Endothelial cell (in vitro differentiated cells): ENCODE measurements around the gene SLC38A7. TPM values are rescaled to one million over a fixed set of nuclear protein-coding genes. Genes with fewer than 3 reads are reported as not detected.

ENCODE experiments used
- DNase-seq: peaks from one replicate; pipeline ENCODE4 v3.0.0; 2021; ENCODE audit warnings: low spot score
- H3K27ac Mint-ChIP-seq: one replicate; pipeline ENCODE4 v1.8.0; 2021; ENCODE audit warnings: mixed read lengths, inconsistent platforms; ENCODE audit not compliant: unreplicated experiment
- H3K27me3 Mint-ChIP-seq: one replicate; pipeline ENCODE4 v1.8.0; 2021; ENCODE audit warnings: mild to moderate bottlenecking, moderate library complexity, mixed read lengths, inconsistent platforms; ENCODE audit not compliant: unreplicated experiment
- H3K36me3 Mint-ChIP-seq: one replicate; pipeline ENCODE4 v1.8.0; 2021; ENCODE audit warnings: mild to moderate bottlenecking, low read depth, mixed read lengths, inconsistent platforms; ENCODE audit not compliant: unreplicated experiment
- H3K4me1 Mint-ChIP-seq: one replicate; pipeline ENCODE4 v1.8.0; 2021; ENCODE audit warnings: mild to moderate bottlenecking, mixed read lengths, inconsistent platforms; ENCODE audit not compliant: unreplicated experiment
- H3K4me3 Mint-ChIP-seq: one replicate; pipeline ENCODE4 v1.8.0; 2021; ENCODE audit warnings: mild to moderate bottlenecking, mixed read lengths, inconsistent platforms; ENCODE audit not compliant: unreplicated experiment
- H3K9me3 Mint-ChIP-seq: one replicate; pipeline ENCODE4 v1.8.0; 2021; ENCODE audit warnings: mixed read lengths, inconsistent platforms; ENCODE audit not compliant: unreplicated experiment
- CTCF ChIP-seq: fragments of 200-600 bp; sonication (generic); IDR thresholded peaks from one replicate; pipeline ENCODE4 v1.5.0; 2021; ENCODE audit warnings: antibody characterized with exemption; ENCODE audit not compliant: unreplicated experiment
- total RNA-seq: library from RNA; stranded (reverse); fragmentation: NEBNext Ultra II Directional; extraction: Animal tissue kit (Norgen Biotek cat#: 25700); gene quantifications from one replicate; pipeline ENCODE4 v1.2.1, GENCODE V29; 2021; ENCODE audit not compliant: unreplicated experiment

Gene SLC38A7
- total RNA-seq, 1 donor from 2014 or later, result 56.7 TPM

GRCh38 chr16:58730724-58731370, 46.3 kb upstream of the SLC38A7 start:
- Mint-ChIP-seq H3K27ac (no peak overlapping the region), H3K4me1 (peaks cover 17% of the 10 kb centered on the region), H3K4me3 (no peak overlapping the region), H3K36me3 (no peaks in the 10 kb centered on the region), H3K9me3 (no peaks in the 10 kb centered on the region), H3K27me3 (peaks cover 3% of the 10 kb centered on the region)
- no peak for TF ChIP-seq CTCF
- DNase-seq, result no peak

- Mint-ChIP-seq H3K27me3 (no peaks in the 10 kb centered on the region), H3K27ac (no peak overlapping the region), H3K4me1 (peaks cover 6% of the 10 kb centered on the region), H3K36me3 (no peaks in the 10 kb centered on the region), H3K4me3 (no peak overlapping the region), H3K9me3 (no peaks in the 10 kb centered on the region)
- DNase-seq, result no peak
- no peak for TF ChIP-seq CTCF
Measured at GRCh38 chr16:58727796-58728568, 43.4 kb upstream of the SLC38A7 start.

- no peaks in the 10 kb centered on the region for H3K4me1 Mint-ChIP-seq
- DNase-seq, result no peak
- no peaks in the 10 kb centered on the region for H3K36me3 Mint-ChIP-seq
- H3K4me3 Mint-ChIP-seq, result no peak overlapping the region
- H3K27me3 Mint-ChIP-seq, result no peaks in the 10 kb centered on the region
- TF ChIP-seq CTCF, result no peak
- H3K9me3 Mint-ChIP-seq, result no peaks in the 10 kb centered on the region
- H3K27ac Mint-ChIP-seq, result no peak overlapping the region
Measured at GRCh38 chr16:58727028-58727781, 42.6 kb upstream of the SLC38A7 start.

GRCh38 chr16:58723109-58723508, 38.5 kb upstream of the SLC38A7 start:
- Mint-ChIP-seq H3K27me3 (no peaks in the 10 kb centered on the region), H3K9me3 (no peaks in the 10 kb centered on the region), H3K4me1 (no peaks in the 10 kb centered on the region), H3K4me3 (no peak overlapping the region), H3K27ac (no peak overlapping the region), H3K36me3 (peaks cover 15% of the 10 kb centered on the region)
- no peak for DNase-seq
- no peak for TF ChIP-seq CTCF
